Stimulated activated CD4-positive, alpha-beta T cell treated with anti-CD3 and anti-CD28 coated beads, Interleukin-4, amount 100 ng/mL, for 1 hour (primary cell): ENCODE measurements around the gene EIF3C.
"Not testable (repeated sequence)": the region's sequence is repeated elsewhere in the genome, so short reads cannot be mapped to it uniquely, and the experiment has no call there.

Experiments
- DNase-seq: peaks from one replicate; pipeline ENCODE4 v3.0.0-alpha.2; 2020

The EIF3C gene, protein sequence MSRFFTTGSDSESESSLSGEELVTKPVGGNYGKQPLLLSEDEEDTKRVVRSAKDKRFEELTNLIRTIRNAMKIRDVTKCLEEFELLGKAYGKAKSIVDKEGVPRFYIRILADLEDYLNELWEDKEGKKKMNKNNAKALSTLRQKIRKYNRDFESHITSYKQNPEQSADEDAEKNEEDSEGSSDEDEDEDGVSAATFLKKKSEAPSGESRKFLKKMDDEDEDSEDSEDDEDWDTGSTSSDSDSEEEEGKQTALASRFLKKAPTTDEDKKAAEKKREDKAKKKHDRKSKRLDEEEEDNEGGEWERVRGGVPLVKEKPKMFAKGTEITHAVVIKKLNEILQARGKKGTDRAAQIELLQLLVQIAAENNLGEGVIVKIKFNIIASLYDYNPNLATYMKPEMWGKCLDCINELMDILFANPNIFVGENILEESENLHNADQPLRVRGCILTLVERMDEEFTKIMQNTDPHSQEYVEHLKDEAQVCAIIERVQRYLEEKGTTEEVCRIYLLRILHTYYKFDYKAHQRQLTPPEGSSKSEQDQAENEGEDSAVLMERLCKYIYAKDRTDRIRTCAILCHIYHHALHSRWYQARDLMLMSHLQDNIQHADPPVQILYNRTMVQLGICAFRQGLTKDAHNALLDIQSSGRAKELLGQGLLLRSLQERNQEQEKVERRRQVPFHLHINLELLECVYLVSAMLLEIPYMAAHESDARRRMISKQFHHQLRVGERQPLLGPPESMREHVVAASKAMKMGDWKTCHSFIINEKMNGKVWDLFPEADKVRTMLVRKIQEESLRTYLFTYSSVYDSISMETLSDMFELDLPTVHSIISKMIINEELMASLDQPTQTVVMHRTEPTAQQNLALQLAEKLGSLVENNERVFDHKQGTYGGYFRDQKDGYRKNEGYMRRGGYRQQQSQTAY

DNA sequence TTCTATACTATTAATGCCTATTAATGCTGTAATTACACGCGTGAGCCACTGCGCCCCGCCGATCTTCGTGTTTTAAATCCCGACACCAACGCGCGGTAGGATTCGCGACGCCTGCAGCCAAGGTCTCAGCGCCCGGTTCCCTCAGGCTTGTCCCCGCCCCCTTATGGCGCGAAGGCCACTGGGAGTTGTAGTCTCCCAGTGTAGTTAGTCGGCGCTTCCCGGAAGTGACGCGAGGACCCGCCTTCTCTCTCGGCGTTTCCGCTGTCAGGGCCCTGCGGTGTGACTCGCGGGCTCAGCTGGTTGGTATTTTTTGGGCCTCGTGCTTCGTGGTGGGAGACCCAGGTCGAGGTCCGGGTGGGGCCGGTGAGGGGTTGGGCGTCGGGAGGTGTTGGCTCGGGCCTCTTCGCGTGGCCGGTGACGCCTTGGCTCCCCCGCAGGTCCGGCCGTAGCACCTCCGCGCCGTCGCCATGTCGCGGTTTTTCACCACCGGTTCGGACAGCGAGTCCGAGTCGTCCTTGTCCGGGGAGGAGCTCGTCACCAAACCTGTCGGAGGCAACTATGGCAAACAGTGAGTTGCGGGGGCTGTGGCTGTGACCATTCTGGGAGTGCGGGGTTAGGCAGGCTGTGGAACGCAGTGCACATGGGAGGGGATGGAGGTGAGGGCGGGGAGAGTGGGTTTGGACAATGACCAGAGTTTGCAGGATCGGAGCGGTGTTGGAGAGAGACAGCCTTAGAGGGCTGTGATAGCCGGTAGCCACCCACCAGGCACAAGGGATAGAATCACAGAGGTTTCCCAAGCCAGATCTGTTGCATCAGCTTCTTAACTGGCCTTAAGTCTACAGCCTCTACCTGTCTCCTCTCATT is at the start of gene EIF3C:
TSS of gene EIF3C (plus strand) at position 245 of the 864 bp plus-strand sequence. CDS start at position 468, 223 bp downstream.
- DNase-seq = not testable (repeated sequence)

DNA sequence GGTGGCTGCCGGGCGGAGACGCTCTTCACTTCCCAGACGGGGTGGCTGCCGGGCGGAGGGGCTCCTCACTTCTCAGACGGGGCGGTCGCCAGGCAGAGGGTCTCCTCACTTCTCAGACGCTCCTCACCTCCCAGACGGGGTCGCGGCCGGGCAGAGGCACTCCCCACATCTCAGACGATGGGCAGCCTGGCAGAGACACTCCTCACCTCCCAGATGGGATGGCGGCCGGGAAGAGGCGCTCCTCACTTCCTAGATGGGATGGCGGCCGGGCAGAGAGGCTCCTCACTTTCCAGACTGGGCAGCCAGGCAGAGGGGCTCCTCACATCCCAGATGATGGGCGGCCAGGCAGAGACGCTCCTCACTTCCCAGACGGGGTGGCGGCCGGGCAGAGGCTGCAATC is 45.0 kb upstream of the EIF3C start:
- not testable (repeated sequence) for DNase-seq

DNA sequence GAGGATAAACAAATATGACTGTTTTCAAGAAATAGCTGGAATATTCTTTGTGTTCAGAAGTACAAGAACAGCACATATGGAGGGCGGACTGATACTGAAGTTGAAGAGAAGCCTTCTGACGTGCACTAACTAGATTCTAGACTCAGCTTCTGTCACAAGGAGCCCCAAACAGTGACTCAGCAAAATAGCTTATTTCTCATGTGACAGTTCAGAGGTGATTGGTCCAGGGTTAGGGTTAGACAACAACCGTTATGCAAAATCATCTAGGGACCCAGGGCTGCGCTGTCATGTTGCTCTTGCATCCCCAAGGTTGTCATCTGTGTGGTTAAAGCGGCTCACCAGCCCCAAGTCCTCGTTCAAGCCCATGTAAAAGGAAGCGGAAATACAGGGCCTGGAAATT is 43.8 kb upstream of the EIF3C start:
- DNase-seq = not testable (repeated sequence)

DNA sequence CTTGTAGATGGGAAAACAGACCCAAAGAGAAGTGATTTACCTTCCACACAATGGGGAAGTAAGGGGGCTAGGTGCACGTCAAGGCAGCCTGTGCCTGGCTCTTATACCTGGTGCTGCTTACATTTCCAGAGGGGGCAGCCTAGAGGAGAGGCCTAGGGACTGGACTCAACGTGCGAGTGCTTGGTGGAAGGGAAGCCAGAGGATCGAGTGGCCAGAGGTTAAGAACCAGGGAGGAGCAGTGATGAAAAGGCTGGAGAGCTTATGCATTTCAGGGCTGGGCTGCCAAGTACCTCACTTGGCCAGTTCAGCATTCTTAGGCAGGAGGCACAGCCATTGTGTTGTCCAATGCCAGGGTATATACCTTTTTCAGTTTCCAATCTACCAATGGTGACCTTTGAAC is 43.1 kb upstream of the EIF3C start:
- DNase-seq = not testable (repeated sequence)

DNA sequence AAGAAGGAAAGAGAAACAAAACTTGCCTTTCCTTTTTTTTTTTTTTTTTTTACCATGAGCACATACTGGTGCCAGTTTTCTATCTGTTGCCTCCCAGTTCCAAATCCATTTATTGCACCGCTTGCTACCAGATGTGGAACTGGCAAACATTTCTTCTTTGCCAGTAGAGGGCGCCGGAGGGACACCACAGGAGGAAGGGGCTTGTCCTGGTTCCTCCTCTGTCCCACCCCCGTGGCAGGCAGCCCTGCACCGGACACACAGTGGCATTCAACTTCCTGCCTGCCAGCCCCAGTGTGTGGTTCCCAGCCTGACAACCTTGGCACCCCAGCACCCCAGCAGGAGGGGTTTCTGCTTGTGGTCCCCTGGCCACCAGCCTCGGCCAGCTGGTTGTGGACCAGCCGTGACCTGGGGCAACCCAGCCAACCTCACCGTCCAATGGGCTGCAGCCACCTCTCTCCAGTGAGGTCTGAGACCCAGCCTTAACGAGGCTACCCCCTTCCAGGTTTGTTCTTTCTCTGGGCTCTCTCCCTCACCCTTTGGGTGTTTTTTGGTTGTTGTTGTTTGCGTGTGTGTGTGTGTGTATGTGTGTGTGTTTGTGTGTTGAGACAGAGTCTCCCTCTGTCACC is 22.8 kb upstream of the EIF3C start:
- DNase-seq = not testable (repeated sequence)

GRCh38 chr16:28689425-28689824 is 21.8 kb upstream of the EIF3C start:
- DNase-seq = not testable (repeated sequence)

- not testable (repeated sequence) for DNase-seq
Measured at GRCh38 chr16:28691722-28692121, 19.5 kb upstream of the EIF3C start.

DNA sequence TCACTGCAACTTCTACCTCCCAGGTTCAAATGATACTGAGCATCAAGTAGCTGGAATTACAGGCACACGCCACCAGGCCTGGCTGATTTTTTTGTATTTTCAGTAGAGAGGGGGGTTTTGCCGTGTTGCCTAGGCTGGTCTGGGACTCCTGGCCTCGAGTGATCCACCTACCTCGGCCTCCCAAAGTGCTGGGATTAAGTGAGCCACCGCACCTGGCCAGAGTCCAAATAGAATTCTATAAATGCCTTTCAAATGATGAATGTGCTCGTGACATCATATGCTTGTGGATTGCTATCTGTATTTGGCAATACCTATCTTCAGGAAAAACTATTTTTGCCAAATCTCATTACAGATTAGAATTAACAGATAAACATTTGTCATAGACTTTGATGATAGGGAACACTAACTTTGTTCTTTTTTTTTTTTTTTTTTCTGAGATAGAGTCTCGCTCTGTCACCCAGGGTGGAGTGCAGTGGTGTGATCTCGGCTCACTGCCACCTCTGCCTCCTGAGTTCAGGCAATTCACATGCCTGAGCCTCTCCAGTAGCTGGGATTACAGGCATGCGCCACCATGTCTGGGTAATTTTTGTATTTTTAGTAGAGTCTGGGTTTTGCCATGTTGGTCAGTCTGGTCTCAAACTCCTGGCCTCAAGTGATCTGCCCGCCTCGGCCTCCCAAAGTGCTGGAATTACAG is 17.9 kb upstream of the EIF3C start:
- not testable (repeated sequence) for DNase-seq

DNA sequence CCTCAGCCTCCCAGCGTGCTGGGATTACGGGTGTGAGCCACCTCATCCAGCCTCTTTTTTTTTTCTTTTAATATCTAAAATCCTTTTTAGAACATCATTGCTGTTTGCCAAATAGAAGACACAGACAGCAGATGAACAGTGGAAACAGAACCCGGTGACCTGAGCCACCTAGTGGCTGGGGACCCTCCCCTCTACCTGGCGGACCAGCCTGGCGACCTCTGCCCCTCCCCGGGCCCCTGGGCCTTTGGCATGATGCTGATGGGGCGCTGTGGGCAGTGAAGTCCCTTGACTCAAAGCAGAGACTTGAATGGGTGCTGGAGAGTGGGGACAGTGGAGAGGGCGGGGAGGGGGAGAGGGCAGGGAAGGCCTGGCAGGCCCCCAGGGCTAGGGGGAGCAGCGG is 11.5 kb upstream of the EIF3C start:
- not testable (repeated sequence) for DNase-seq

DNA sequence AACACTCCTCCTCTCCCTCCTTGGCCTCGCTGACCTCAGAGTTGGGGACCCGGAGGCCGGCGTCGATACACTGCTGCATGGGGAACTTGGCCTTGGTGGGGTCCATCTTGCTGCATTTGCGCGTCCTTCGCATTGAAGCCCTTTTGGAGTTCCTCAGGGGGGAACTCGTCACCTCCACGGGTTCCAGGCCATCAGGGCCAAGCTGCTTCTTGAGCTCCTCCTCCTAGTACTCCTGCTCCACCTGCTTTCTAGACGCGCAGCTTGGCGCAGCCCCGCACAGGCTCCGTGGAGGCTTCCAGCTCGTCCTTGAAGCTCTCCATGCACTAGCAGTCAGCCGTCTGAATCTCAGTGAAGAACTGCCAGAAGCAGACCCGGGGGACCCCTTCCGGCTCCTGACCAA is 10.9 kb upstream of the EIF3C start:
- not testable (repeated sequence) for DNase-seq

- DNase-seq = not testable (repeated sequence)
Measured at GRCh38 chr16:28701384-28701783, 9.9 kb upstream of the EIF3C start.

DNA sequence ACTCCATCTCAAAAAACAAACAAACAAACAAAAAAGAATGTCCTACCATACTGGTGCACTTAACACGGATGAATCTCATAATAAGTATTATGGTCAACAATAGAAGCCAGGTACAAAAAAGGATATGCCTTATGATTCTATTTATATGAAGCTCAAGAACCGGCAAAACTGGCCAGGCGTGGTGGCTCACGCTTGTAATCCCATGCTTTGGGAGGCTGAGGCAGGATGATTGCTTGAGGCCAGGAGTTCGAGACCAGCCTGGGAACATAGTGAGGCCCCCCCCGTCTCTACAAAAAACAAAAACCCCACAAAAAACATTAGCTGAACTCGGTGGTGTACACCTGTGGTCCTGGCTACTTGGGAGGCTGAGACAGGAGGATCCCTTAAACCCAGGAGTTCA is 7.0 kb upstream of the EIF3C start:
- DNase-seq = not testable (repeated sequence)

DNA sequence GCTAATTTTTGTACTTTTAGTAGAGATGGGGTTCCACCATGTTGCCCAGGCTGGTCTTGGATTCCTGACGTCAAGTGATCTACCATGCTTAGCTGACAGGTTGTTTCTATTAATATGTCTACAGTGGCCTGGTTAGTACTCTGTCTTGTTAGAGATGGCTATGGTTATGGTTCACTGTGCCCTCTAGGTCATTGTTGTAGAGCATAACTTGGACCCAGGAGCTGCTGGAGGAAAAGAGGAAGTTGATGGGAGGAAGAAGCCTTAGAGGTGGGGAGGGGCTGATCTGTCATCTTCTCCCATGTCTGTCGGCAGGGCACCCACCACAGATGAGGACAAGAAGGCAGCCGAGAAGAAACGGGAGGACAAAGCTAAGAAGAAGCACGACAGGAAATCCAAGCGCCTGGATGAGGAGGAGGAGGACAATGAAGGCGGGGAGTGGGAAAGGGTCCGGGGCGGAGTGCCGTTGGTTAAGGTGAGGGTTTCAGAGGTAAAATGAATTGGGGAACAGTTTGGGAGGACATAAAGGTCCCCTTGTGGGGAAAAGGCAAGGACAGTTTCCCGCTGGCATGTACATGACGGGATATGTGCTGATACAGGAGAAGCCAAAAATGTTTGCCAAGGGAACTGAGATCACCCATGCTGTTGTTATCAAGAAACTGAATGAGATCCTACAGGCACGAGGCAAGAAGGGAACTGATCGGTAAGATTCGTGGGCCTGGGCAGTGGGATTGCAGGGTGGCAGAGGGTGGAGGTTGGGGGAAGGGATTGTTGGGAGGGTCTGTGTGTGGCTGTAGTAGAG is 11.8 kb downstream of the EIF3C start:
- not testable (repeated sequence) for DNase-seq

DNA sequence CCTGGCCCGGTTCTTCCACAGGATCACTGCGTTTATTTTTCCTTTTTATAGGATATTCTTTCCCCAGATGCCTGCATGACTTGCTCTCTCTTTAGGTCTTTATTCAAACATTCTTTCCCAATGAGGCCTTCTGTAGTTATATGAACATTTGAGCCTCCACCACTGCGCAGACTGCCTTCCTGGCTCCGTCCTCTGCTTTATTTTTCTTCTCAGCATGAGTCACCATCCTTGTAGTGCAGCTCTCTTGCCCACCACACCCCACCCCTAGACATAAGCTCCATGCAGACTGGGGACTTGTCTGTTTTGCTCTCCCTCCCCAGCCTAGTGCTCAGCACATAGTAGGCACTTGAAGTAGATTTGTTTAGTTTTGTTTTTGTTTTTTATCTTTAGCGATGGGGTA is 20.0 kb downstream of the EIF3C start:
- DNase-seq = not testable (repeated sequence)

DNA sequence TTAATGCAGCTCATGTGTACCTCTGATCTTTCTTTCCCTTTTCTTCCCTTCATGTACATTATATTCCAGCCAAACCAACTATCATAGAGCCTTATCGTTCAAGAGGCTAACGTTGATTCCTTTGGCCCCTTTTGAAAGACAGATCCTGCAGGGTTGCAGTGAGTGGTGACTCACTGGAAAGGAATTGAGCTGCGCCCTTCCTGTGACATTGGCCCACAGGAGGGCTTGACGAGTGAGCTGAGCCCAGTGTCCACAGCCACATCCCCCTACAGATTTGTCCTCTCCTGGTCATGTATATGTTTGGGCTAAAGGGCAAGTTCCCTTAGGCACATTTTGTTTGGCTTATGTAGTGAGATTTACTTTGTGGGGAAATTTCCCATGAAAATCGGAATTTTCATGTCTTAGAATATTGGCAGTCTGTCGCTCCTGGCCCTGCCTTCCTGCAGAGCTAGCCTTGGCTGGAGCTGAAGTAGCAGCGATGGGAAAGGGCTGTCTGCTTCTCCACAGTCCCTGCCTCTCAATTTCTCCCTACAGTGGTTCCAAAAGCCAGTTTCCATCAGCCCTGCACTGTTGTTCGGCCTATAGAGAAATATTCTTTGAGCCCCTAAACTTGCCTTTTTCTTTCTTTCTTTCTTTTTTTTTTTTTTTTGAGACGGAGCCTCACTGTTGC is 21.3 kb downstream of the EIF3C start:
- not testable (repeated sequence) for DNase-seq

DNA sequence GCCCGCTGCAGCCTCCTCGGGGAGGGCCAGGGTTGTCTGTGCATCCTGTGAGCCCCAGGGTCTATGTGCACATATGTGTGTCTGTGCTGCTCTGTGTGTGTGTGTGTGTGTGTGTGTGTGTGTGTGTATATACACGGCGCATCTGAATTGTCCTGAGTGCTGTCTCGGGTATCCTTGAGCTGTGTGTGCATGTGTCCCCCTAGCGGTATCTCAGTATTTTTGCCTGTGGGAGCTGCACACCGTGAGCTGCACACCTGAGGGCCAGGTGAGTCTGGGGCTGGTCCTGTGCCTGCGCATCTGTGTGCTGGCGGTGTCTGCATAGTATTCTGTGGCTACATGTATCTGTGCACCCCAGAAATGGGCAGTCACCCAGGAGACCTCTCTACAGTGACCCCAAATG is 28.5 kb downstream of the EIF3C start:
- not testable (repeated sequence) for DNase-seq

DNA sequence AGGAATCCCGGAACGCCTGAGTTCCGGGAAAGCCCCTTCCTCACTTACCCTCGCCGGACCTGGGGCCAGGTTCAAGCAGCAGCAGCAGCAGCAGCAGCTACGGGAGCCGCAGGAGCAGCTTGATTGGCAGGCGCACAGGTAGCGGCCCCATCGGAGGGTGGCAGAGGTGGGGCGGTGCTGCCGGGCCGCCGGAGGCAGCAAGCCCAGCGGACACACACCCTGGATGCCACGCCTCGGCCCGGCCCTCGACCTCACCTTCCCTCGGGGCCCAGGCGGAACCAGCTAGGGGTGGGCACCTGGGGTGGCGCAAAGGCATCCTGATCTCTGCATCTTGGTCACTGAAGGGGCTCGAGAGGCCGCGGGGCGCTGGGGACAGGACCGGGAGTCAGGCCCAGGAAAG is 29.4 kb downstream of the EIF3C start:
- not testable (repeated sequence) for DNase-seq

DNA sequence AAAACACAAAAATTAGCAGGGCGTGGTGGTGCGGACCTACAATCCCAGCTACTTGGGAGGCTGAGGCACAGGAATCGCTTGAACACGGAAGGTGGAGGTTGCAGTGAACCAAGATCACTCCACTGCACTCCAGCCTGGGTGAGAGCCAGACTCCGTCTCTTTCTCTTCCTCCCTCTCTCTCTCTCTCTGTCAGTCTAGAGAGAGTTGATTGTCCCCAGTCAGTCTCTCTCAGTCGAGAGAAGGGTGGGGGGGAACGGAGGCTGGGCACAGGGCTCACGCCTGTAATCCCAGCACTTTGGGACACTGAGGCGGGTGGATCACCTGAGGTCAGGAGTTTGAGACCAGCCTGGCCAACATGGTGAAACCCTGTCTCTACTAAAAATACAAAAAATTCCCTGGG is 30.0 kb downstream of the EIF3C start:
- not testable (repeated sequence) for DNase-seq

DNA sequence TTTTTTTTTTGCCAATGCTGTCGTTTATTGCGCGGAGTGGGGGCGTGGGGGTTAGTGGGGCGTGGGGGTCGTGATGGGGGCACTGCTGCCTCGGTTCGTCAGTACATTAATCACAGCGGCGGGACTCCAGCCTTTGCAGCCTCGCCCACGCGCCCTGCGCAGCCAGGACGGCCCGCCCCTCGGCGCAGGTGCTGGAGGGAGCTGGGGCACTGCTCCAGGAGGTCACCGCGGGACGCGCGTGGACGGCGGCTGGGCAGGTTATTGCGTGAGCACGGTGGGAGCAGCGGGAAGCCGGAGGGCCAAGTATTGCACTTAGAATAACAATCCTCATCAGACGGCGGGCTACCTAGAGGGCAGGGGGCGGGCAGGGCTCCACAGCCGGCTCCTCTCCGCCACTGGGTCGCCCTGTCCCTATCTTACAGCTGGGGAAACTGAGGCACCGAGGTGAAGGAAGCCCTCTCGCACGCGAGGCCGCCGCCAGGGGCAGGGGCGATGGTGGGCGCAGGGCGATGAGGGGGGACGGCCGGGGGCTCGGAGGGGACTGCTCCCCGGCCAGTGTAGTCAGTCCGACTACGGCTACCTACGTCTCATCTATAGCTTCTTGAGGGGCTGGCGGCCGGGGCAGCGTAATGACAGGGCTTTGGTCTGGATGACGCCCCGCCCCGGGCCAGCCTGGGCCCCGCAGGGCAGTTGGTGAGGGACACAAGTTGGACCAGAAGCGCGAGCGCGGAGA is 35.5 kb downstream of the EIF3C start:
- DNase-seq = not testable (repeated sequence)
